ENCODE measurements around the gene RFT1. TPM values are rescaled to one million over a fixed set of nuclear protein-coding genes. Genes with fewer than 3 reads are reported as not detected.
A peak's percentile ranks its signal among the peaks of the same experiment; 100 is the strongest.
"Not testable (repeated sequence)": the region's sequence is repeated elsewhere in the genome, so short reads cannot be mapped to it uniquely, and the experiment has no call there.

The RFT1 gene
- total RNA-seq, 3 donors from 2014 or later: 14.7 to 18.7 (median 15.2) TPM

DNA sequence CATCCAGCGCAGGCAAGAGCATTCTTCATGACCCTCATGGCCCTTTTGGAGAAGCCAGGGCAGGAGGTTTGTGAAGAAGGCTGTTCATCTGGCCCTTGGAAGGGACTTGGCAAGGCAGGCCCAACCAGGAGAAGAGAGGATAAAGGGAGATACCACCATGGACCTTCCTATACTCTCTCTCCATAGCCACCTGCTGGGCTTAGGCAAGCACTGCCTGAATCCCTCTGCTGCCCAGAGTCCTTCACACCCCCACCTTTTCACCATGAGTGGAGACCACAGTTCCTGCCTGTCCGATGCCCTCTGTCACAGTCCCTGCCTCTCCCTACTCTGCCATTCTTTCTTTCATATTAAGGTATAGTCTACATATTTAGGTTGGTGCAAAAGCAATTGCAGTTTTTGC is 73.8 kb downstream of the RFT1 start:
- TF ChIP-seq, protein P1, sequence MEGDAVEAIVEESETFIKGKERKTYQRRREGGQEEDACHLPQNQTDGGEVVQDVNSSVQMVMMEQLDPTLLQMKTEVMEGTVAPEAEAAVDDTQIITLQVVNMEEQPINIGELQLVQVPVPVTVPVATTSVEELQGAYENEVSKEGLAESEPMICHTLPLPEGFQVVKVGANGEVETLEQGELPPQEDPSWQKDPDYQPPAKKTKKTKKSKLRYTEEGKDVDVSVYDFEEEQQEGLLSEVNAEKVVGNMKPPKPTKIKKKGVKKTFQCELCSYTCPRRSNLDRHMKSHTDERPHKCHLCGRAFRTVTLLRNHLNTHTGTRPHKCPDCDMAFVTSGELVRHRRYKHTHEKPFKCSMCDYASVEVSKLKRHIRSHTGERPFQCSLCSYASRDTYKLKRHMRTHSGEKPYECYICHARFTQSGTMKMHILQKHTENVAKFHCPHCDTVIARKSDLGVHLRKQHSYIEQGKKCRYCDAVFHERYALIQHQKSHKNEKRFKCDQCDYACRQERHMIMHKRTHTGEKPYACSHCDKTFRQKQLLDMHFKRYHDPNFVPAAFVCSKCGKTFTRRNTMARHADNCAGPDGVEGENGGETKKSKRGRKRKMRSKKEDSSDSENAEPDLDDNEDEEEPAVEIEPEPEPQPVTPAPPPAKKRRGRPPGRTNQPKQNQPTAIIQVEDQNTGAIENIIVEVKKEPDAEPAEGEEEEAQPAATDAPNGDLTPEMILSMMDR (IDR thresholded peaks at IDR 0.05): no peak
- no peaks in the 10 kb centered on the region for H3K36me3 ChIP-seq (ENCODE audit: low read depth)
- DNase-seq (no peak), ATAC-seq (peak; percentile 34)
- no peaks in the 10 kb centered on the region for H3K9me3 ChIP-seq
- no peak overlapping the region for H3K4me3 ChIP-seq
- intact Hi-C loops (cut with DNase I, micrococcal nuclease): no loop called here
- no peaks in the 10 kb centered on the region for H3K4me1 ChIP-seq (ENCODE audit: low read depth)

DNA sequence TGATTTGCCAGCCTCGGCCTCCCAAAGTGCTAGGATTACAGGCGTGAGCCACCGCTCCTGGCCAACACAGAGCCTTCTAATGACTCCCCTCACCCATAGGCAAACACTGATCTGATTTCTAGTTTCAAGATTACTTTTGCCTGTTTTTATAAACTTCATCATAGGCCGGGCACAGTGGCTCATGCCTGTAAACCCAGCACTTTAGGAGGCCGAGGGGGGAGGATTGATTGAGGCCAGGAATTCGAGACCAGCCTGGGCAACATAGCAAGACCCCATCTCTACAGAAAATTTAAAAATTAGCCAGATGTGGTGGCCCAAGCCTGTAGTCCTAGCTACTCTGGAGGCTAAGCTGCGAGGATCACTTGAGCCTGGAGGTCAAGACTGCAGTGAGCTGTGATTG is 76.0 kb downstream of the RFT1 start:
- H3K36me3 ChIP-seq (ENCODE audit: low read depth); H3K4me1 ChIP-seq (ENCODE audit: low read depth); DNase-seq; H3K9me3 ChIP-seq; H3K4me3 ChIP-seq; intact Hi-C loops (cut with DNase I, micrococcal nuclease); ATAC-seq: not testable (repeated sequence)

GRCh38 chr3:53051929-53052328 is 78.3 kb downstream of the RFT1 start:
- no peak overlapping the region for H3K4me3 ChIP-seq
- peaks cover under 1% of the 10 kb centered on the region for H3K4me1 ChIP-seq (ENCODE audit: low read depth)
- H3K36me3 ChIP-seq (ENCODE audit: low read depth): no peaks in the 10 kb centered on the region
- intact Hi-C loops (cut with DNase I, micrococcal nuclease): no loop called here
- ATAC-seq: peak; percentile 77
- no peaks in the 10 kb centered on the region for H3K9me3 ChIP-seq
- peak in 1 of 3 donors; percentile 25 for DNase-seq
- TF ChIP-seq, protein P1 (IDR thresholded peaks at IDR 0.05): no peak

- no peak overlapping the region for H3K4me3 ChIP-seq
- ATAC-seq: no peak
- no peaks in the 10 kb centered on the region for H3K36me3 ChIP-seq (ENCODE audit: low read depth)
- TF ChIP-seq, protein P1 (IDR thresholded peaks at IDR 0.05): no peak
- no peaks in the 10 kb centered on the region for H3K9me3 ChIP-seq
- intact Hi-C loops (cut with DNase I, micrococcal nuclease): no loop called here
- DNase-seq: no peak
- H3K4me1 ChIP-seq (ENCODE audit: low read depth): peaks cover 3% of the 10 kb centered on the region
Observed at GRCh38 chr3:53049987-53050386, 80.2 kb downstream of the RFT1 start.

- peak; percentile 60 for ATAC-seq
- TF ChIP-seq, protein P1 (IDR thresholded peaks at IDR 0.05): no peak
- H3K4me3 ChIP-seq: peak overlapping the region; percentile 88
- H3K36me3 ChIP-seq (ENCODE audit: low read depth): no peaks in the 10 kb centered on the region
- intact Hi-C loops (cut with DNase I, micrococcal nuclease): no loop called here
- DNase-seq: peak; percentile 71 to 85 (median 79)
- no peaks in the 10 kb centered on the region for H3K9me3 ChIP-seq
- peaks cover 3% of the 10 kb centered on the region for H3K4me1 ChIP-seq (ENCODE audit: low read depth)
Observed at GRCh38 chr3:53046171-53047170, 83.8 kb downstream of the RFT1 start.

DNA sequence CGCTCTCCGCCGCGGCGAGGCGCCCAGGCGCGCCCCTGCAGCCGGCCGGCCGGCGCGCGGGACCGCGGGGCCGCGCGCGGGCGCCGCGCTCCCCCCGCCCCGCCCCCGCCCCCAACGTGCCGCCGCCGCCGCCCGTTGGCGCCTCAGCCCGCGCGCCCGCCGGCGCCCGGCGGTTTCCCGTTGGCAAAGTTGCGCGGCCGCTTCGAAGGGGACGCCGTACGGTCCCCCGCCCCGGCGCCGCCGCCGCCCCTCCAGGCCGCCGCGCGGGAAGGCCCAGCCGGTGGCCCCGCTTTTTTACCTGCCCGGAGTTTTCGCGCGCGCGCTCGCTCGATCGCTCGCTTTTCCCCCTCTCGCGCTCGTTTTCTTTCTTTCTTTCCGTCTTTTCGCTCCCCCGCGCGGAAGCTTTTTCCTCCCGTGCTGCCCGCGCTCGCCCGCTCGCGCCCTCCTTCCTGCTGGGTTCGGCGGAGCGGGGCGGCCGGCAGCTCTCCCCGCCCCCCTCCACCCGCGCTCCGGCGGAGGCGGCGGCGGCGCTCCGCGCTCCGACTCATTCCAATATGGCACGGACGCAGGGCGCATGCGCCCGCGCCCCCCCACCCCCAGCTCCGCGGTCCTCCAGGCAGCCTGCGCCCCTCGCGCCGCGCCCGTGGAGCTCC is 84.6 kb downstream of the RFT1 start, which contains the start of gene SFMBT1:
Gene SFMBT1, minus strand, starts transcription at position 556 of the 653 bp plus-strand sequence. CDS start 76,945 bp downstream, outside the sequence.
- peak; percentile 77 for ATAC-seq
- TF ChIP-seq, protein P1 (IDR thresholded peaks at IDR 0.05): no peak
- intact Hi-C loops (cut with DNase I, micrococcal nuclease): no loop called here

More for the DNA sequence above, 84.6 kb downstream of the RFT1 start, which contains the start of gene SFMBT1:
- Histone ChIP-seq H3K9me3 (no peaks in the 10 kb centered on the region), H3K36me3 (ENCODE audit: low read depth) (no peaks in the 10 kb centered on the region), H3K4me1 (ENCODE audit: low read depth) (peaks cover 4% of the 10 kb centered on the region), H3K4me3 (peak within 1 kb of the TSS; percentile 88)
- peak; percentile 75 to 83 (median 83) for DNase-seq
